ENCODE measurements around the gene AK1.

Gene AK1

DNA sequence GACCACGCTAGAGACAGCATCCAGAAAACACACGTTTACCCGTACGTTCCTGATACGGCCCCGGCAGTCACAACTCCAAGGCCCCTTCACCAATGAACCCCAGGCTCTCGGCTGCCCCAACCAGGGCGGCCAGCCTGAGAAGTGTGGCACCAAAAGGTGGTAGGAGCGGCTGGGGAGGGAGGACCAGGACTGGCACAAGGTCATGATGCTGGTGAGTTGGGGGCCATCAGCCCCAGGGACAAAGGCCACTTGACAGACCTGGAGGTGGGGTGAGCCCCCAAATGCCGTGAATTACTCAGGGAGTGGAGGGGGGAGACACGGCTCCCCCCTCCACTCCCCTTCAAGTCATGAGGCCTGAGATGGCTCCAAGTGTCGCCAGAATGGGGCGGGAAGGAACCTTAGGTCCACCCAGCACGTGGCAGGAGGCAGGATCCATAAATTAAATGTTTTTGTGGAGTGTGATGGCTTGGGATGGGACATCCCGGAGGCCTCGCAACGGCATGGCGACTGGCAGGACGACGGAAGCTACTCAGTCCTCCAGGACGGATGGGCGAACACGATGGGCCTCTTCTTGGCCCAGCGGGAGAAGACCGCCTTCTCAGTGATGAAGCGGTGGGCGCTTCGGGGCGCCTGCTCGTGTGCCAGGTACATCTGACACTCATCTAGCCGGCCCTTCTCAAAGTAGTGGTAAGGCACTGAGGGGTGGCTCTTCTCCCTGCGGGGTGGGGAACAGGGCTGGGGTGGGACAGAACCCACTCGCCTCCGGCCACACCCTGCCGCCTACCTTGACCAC lies 30.6 kb upstream of the AK1 start:
- H3K4me3 ChIP-seq (ENCODE audit: low read depth, low read length) = no peak overlapping the region
- H3K9me3 ChIP-seq (ENCODE audit: severe bottlenecking) = no peaks in the 10 kb centered on the region
- no peak for DNase-seq
- H3K27ac ChIP-seq = no peak overlapping the region
- TF ChIP-seq, protein P1, sequence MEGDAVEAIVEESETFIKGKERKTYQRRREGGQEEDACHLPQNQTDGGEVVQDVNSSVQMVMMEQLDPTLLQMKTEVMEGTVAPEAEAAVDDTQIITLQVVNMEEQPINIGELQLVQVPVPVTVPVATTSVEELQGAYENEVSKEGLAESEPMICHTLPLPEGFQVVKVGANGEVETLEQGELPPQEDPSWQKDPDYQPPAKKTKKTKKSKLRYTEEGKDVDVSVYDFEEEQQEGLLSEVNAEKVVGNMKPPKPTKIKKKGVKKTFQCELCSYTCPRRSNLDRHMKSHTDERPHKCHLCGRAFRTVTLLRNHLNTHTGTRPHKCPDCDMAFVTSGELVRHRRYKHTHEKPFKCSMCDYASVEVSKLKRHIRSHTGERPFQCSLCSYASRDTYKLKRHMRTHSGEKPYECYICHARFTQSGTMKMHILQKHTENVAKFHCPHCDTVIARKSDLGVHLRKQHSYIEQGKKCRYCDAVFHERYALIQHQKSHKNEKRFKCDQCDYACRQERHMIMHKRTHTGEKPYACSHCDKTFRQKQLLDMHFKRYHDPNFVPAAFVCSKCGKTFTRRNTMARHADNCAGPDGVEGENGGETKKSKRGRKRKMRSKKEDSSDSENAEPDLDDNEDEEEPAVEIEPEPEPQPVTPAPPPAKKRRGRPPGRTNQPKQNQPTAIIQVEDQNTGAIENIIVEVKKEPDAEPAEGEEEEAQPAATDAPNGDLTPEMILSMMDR (IDR thresholded peaks at IDR 0.05; ENCODE audit: low read depth, low read length) = no peak
- H3K27me3 ChIP-seq (ENCODE audit: insufficient read depth, low read depth, severe bottlenecking) = no peaks in the 10 kb centered on the region
- H3K36me3 ChIP-seq = peaks cover 24% of the 10 kb centered on the region

DNA sequence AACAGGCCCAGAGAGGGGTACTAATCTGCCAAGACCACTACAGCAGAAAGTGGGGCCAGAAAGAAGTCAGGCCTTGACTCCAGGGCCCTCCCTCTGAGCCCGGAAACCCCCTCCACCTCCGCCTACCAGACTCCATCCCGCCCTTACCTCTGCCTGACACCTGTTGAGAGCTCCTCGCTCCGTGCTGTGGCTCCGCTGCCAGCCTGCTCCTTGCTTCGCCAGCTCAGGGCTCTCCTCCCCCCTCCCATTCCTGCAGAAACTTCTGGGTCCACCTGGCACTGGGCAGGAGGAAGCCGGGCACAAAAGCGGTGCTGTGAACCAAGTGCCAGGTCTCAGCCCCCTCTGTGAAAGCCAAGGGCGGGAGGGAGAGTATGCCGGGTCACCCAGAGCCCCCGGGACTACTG lies 28.3 kb upstream of the AK1 start:
- Histone ChIP-seq H3K4me3 (ENCODE audit: low read depth, low read length) (no peak overlapping the region), H3K27ac (no peak overlapping the region), H3K36me3 (peaks cover 8% of the 10 kb centered on the region), H3K9me3 (ENCODE audit: severe bottlenecking) (no peaks in the 10 kb centered on the region), H3K27me3 (ENCODE audit: insufficient read depth, low read depth, severe bottlenecking) (no peaks in the 10 kb centered on the region)
- TF ChIP-seq, protein P1 (IDR thresholded peaks at IDR 0.05; ENCODE audit: low read depth, low read length) = no peak
- DNase-seq = no peak

DNA sequence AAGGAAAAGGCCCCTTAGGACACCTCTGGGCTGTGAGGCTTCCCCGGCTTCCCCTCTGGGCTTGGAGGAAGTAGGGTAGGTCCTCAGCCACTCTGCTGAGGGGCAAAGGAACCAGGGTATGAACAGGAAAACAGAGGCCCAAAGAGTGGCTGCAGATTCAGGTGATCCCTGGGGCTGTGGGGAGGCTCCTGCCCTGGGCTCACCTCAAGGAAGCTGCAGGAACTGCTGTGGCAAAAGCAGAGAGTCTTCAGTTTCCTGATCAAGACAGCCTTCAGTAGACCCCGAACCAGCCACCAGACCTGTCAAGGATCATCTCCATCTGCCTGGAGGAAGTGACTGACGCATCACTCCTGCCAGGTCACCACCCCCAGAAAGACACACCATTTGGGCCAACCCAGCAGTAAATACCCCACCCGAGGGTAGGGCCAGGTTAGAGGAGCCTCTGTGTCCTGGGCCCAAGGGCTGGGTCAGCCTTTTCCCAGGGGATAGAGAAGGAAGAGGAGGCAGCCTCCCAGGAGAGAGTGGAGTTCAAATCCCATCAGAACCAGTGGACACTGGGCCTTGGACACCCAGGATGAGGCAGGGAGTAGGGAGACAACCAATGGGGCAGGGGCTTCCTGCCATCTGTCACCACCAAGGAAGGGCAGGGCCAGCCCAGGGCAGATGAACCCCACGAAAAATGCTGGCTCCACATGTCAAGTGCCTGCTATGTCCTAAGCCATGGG lies 27.7 kb upstream of the AK1 start:
- no peak overlapping the region for H3K4me3 ChIP-seq (ENCODE audit: low read depth, low read length)
- peaks cover 4% of the 10 kb centered on the region; the same call in 1 of the 2 replicates for H3K36me3 ChIP-seq

DNA sequence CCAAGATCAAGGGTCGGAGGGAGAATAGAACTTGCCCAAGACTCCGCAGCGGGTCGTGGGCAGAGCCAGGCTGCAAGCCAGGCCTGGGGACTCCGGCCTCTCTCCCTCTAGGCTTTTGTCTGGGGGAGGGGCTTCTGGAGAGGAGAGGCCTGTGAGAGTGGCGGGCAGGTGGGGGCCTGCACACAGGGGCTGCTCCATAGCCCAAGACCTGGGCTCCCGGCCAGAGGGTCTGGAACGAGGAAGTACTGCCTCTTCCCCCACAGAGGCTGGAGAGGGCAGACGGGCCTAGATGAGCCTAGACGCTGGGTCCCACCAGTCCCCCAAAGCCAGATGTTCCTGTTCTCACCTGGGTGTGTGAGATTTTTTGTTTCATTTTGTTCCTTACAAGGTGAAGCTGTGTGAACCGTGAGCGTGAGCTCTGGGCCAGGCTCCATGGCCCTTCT lies 27.1 kb upstream of the AK1 start:
- Histone ChIP-seq H3K27me3 (ENCODE audit: insufficient read depth, low read depth, severe bottlenecking) (no peaks in the 10 kb centered on the region), H3K36me3 (peaks cover 4% of the 10 kb centered on the region; the same call in 1 of the 2 replicates), H3K9me3 (ENCODE audit: severe bottlenecking) (no peaks in the 10 kb centered on the region), H3K4me3 (ENCODE audit: low read depth, low read length) (no peak overlapping the region), H3K27ac (peak overlapping the region; percentile 38)
- no peak for DNase-seq
- TF ChIP-seq, protein P1 (IDR thresholded peaks at IDR 0.05; ENCODE audit: low read depth, low read length) = no peak

More for the DNA sequence above, 27.7 kb upstream of the AK1 start:
- H3K9me3 ChIP-seq (ENCODE audit: severe bottlenecking) = no peaks in the 10 kb centered on the region
- H3K27me3 ChIP-seq (ENCODE audit: insufficient read depth, low read depth, severe bottlenecking) = no peaks in the 10 kb centered on the region
- DNase-seq = no peak
- TF ChIP-seq, protein P1 (IDR thresholded peaks at IDR 0.05; ENCODE audit: low read depth, low read length) = no peak
- H3K27ac ChIP-seq = peak overlapping the region; percentile 38

DNA sequence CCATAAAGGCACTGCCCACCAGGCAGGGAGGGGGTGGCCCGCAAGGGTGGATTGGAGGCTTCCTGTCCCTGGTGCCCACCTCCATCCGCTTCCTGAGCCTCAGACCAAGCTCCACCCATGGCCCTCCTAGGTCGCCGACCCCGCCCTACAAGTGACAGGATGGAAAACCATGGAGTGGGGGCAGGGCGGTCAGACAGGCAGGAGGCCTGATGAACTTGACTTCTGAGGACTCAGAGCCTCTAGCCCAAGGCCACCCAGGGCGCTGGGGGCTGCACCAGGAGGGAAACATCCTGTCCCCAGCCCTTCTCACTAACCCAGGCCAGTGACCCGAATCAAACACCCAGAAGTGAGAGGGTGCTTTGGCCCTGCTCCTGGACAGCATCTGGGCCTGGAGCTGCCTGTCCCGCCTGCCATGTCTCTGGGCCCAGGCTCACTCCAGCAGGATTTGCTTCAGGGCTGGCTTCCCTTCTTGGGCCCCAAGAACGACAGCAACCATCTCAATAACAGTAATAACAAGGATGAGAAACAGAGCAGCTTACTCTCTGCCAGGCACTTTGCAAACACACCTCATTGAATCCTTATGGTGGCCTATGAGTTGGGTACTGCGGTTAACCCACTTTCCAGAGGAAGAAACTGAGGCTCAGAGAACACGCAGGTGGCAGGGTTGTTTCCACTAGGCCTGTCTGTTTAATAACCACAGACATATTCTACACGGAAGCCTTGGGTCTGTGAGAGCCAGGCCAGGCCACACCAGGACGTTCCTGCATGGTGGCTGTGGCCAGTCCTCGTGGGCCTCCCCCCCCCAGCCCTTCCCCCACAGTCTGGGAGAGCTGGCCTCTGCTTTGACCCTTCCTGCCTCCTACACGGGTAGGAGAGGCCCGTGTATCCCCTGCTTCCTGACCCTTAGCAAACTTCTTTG lies 26.3 kb upstream of the AK1 start:
- Histone ChIP-seq H3K27me3 (ENCODE audit: insufficient read depth, low read depth, severe bottlenecking) (no peaks in the 10 kb centered on the region), H3K4me3 (ENCODE audit: low read depth, low read length) (no peak overlapping the region), H3K9me3 (ENCODE audit: severe bottlenecking) (no peaks in the 10 kb centered on the region), H3K27ac (peak overlapping the region; percentile 38), H3K36me3 (peaks cover 3% of the 10 kb centered on the region; the same call in 1 of the 2 replicates)
- TF ChIP-seq, protein P1 (IDR thresholded peaks at IDR 0.05; ENCODE audit: low read depth, low read length) = no peak
- peak; percentile 86 for DNase-seq
